Kidney capillary endothelial cell (primary cell): Measurements from ENCODE around the gene DEFB108B.
"Not testable (repeated sequence)": the region's sequence is repeated elsewhere in the genome, so short reads cannot be mapped to it uniquely, and the experiment has no call there.

ENCODE experiments used
- DNase-seq: peaks from one replicate; pipeline ENCODE4 v3.0.0-alpha.2; 2018; ENCODE audit warnings: low spot score

The DEFB108B gene

GRCh38 chr11:71832811-71833210, at the start of gene DEFB108B:
TSS of gene DEFB108B (plus strand) at chr11:71833200. CDS start at chr11:71833200, 0 bp downstream.
- DNase-seq = not testable (repeated sequence)

GRCh38 chr11:71786114-71786847, 46.7 kb upstream of the DEFB108B start:
- DNase-seq = not testable (repeated sequence)

GRCh38 chr11:71786848-71787097, 46.2 kb upstream of the DEFB108B start:
- peak; percentile 93 for DNase-seq

- peak; percentile 70 for DNase-seq
Observed at GRCh38 chr11:71787098-71787823, 45.7 kb upstream of the DEFB108B start.

- not testable (repeated sequence) for DNase-seq
Observed at GRCh38 chr11:71787824-71788454, 45.1 kb upstream of the DEFB108B start.

GRCh38 chr11:71789444-71790196, 43.4 kb upstream of the DEFB108B start:
- DNase-seq = not testable (repeated sequence)

GRCh38 chr11:71791111-71791510, 41.9 kb upstream of the DEFB108B start:
- not testable (repeated sequence) for DNase-seq

GRCh38 chr11:71792621-71793235, 40.3 kb upstream of the DEFB108B start:
- DNase-seq = not testable (repeated sequence)

GRCh38 chr11:71794386-71795040, 38.5 kb upstream of the DEFB108B start:
- not testable (repeated sequence) for DNase-seq

- DNase-seq = not testable (repeated sequence)
Observed at GRCh38 chr11:71795236-71795635, 37.8 kb upstream of the DEFB108B start.

GRCh38 chr11:71796016-71796415, 37.0 kb upstream of the DEFB108B start:
- not testable (repeated sequence) for DNase-seq

GRCh38 chr11:71796781-71797180, 36.2 kb upstream of the DEFB108B start:
- DNase-seq = not testable (repeated sequence)

GRCh38 chr11:71799556-71800128, 33.4 kb upstream of the DEFB108B start:
- not testable (repeated sequence) for DNase-seq

GRCh38 chr11:71800335-71800953, 32.6 kb upstream of the DEFB108B start:
- peak; percentile 33 for DNase-seq

GRCh38 chr11:71801026-71801425, 32.0 kb upstream of the DEFB108B start:
- not testable (repeated sequence) for DNase-seq

- DNase-seq = not testable (repeated sequence)
Observed at GRCh38 chr11:71802874-71803273, 30.1 kb upstream of the DEFB108B start.

GRCh38 chr11:71804158-71804947, 28.6 kb upstream of the DEFB108B start:
- DNase-seq = not testable (repeated sequence)

- DNase-seq = not testable (repeated sequence)
Observed at GRCh38 chr11:71812529-71812928, 20.5 kb upstream of the DEFB108B start.
